ENCODE data around the gene LDAH. TPM values are rescaled to one million over a fixed set of nuclear protein-coding genes. Genes with fewer than 3 reads are reported as not detected.

Gene LDAH
- total and polyA plus RNA-seq, 2 experiments from 2014 or later, result 15.2 to 21.1 TPM

DNA sequence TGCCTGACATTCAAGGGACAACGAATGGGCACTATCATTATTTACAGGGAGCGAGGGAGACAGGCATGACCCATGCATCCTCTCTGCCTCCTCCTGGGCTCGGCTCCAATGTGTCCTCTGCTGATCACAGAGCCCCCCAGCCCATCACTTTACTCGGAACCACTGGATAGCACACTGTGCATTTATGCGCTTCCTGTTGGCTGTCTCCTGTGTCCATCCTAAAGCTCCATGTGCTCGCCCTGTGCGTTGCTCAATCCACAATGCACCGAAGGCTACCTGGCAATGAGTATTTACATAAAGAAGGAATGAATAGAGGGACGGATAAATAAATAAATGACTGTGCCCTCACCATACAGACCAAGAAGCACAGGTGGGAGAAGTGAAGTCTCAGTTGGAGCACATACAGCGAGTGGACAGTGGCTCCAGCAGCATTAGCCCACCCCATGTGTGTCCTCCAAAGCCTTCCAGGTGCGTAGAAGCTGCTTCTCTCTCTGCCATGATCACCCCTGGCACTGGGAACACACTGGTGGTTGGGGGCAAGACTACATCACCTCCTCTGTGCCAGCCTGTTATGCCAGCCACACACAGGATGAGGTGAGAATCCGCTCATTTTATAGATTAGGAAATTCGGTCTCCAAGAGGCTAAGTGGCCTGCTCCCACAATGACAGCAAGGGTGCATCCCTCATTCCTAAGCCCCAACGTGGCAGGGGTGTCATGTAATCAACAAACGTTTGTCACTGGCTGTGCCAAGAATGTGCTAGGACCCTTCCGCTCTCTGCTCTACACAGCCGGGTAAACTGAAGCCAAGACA, 158.3 kb downstream of the LDAH start:
- H3K4me3 ChIP-seq, result no peak overlapping the region
- H3K4me1 ChIP-seq (ENCODE audit: low read depth), result peaks cover 8% of the 10 kb centered on the region
- H3K27me3 ChIP-seq, result peaks cover 97% of the 10 kb centered on the region
- no peak for DNase-seq (ENCODE audit: low read depth in 1 of 2, low spot score in 1 of 2)
- no peak overlapping the region for H3K27ac ChIP-seq
- no peaks in the 10 kb centered on the region for H3K9me3 ChIP-seq (ENCODE audit: low read depth)
- H3K36me3 ChIP-seq, result no peaks in the 10 kb centered on the region
- no peak for TF ChIP-seq CTCF (IDR thresholded peaks at IDR 0.05; ENCODE audit: low read depth, low read length)

GRCh38 chr2:20664071-20664390, 158.9 kb downstream of the LDAH start:
- DNase-seq (ENCODE audit: low read depth in 1 of 2, low spot score in 1 of 2), result no peak
- no peak overlapping the region for H3K27ac ChIP-seq
- H3K4me1 ChIP-seq (ENCODE audit: low read depth), result peaks cover 8% of the 10 kb centered on the region
- H3K4me3 ChIP-seq, result no peak overlapping the region
- TF ChIP-seq CTCF (IDR thresholded peaks at IDR 0.05; ENCODE audit: low read depth, low read length), result no peak
- H3K9me3 ChIP-seq (ENCODE audit: low read depth), result no peaks in the 10 kb centered on the region
- H3K27me3 ChIP-seq, result peaks cover 97% of the 10 kb centered on the region
- no peaks in the 10 kb centered on the region for H3K36me3 ChIP-seq

DNA sequence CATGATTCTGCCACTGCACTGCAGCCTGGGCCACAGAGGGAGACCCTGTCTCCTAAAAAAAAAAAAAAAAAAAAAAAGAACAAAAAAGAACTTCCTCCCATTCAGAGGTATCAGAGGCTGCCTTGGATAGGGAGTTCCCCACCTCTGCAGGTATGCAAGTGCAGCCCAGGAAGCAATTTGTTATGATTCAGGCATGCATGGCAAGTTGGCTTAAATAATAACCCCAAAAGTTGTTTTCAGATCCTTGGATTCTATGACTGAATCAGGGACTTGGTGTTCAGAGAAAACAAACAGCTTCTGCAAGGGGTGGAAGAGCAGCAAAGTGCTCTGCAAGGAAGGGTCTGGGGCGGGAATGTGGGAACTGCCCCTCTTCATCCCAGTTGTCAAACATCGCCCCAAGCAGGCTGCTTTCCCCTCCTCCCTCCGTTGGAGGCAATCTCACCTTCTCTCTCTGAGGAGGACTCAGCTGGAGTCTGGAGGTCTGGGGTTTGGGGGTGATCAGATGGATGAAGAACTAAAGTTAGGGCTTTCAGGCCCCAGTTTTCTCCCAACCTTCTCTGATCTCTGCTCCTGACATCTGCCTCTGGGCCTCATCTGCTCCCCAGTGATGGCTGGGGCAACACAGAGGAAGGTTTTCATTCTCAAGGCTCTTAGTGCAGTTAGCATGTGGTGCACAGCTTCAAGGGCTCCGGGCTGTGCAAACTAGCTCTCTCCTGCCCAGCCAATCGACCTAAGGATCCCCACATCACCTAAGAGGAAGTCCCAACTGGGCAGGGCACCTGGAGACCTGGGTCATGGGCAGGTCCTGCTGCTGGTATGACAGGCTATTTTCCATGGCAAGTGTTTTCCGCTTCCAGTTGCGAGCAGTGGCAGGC, 159.5 kb downstream of the LDAH start:
- Histone ChIP-seq H3K36me3 (no peaks in the 10 kb centered on the region), H3K27me3 (peaks cover 95% of the 10 kb centered on the region), H3K9me3 (ENCODE audit: low read depth) (no peaks in the 10 kb centered on the region), H3K4me3 (no peak overlapping the region), H3K4me1 (ENCODE audit: low read depth) (peaks cover 8% of the 10 kb centered on the region), H3K27ac (no peak overlapping the region)
- TF ChIP-seq CTCF (IDR thresholded peaks at IDR 0.05; ENCODE audit: low read depth, low read length), result no peak
- DNase-seq (ENCODE audit: low read depth in 1 of 2, low spot score in 1 of 2), result no peak

DNA sequence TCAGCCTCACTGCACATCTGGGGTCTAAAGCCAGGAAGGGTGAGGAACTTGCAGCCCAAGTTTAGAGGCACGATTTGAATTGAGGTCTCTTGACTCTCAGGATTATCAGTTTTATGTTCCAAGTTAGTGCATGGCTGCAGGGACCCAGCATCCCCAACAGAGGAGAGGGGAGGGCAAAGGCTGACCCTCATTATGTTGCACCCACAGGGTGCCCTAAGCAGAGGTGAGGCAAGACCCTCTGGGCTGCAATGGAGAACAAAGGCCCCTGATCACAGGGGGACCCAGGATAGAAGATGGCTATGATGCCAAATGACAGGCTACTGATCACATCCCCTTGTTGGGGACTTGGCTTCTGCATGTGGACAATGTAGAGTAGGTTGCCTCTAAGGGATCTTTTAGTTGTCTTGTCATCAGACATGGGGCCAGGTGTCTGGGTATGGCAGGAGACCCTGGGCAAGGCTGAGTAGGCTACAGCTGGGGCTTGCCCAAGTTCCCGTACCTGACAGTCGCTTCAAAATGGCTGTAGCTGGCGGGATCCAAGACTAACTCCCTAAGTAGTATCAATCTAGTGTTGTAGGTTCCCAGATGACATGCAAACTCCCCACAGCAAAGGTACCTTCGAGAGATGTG, 160.5 kb downstream of the LDAH start:
- Histone ChIP-seq H3K9me3 (ENCODE audit: low read depth) (no peaks in the 10 kb centered on the region), H3K27me3 (peaks cover 92% of the 10 kb centered on the region), H3K4me1 (ENCODE audit: low read depth) (peaks cover 8% of the 10 kb centered on the region), H3K4me3 (no peak overlapping the region), H3K27ac (no peak overlapping the region), H3K36me3 (no peaks in the 10 kb centered on the region)
- no peak for TF ChIP-seq CTCF (IDR thresholded peaks at IDR 0.05; ENCODE audit: low read depth, low read length)
- DNase-seq (ENCODE audit: low read depth in 1 of 2, low spot score in 1 of 2), result no peak

- H3K27ac ChIP-seq, result no peak overlapping the region
- H3K4me1 ChIP-seq (ENCODE audit: low read depth), result peaks cover 8% of the 10 kb centered on the region
- H3K36me3 ChIP-seq, result no peaks in the 10 kb centered on the region
- peak; percentile 74 to 85 for DNase-seq (ENCODE audit: low read depth in 1 of 2, low spot score in 1 of 2)
- peak; percentile 97 for TF ChIP-seq CTCF (IDR thresholded peaks at IDR 0.05; ENCODE audit: low read depth, low read length)
- H3K27me3 ChIP-seq, result peaks cover 89% of the 10 kb centered on the region
- no peak overlapping the region for H3K4me3 ChIP-seq
- no peaks in the 10 kb centered on the region for H3K9me3 ChIP-seq (ENCODE audit: low read depth)
Measured at GRCh38 chr2:20661421-20662307, 161.2 kb downstream of the LDAH start.
